ENCODE results near the gene AATF.

The AATF gene

GRCh38 chr17:37086948-37087347 is 138.2 kb downstream of the AATF start:
- no peak for DNase-seq

- no peak for DNase-seq
These were observed 138.9 kb downstream of the AATF start for GRCh38 chr17:37087683-37088082.

- no peak for DNase-seq
These were observed 139.7 kb downstream of the AATF start for GRCh38 chr17:37088459-37088858.

GRCh38 chr17:37088913-37089312 is 140.2 kb downstream of the AATF start:
- no peak for DNase-seq

GRCh38 chr17:37089956-37090355 is 141.2 kb downstream of the AATF start:
- DNase-seq: no peak

- DNase-seq: no peak
These were observed 142.2 kb downstream of the AATF start for GRCh38 chr17:37090941-37091340.

- no peak for DNase-seq
These were observed 143.3 kb downstream of the AATF start for GRCh38 chr17:37092071-37092470.

- DNase-seq: no peak
These were observed 143.9 kb downstream of the AATF start for GRCh38 chr17:37092701-37093100.

- no peak for DNase-seq
These were observed 145.6 kb downstream of the AATF start for GRCh38 chr17:37094391-37094790.

- DNase-seq: no peak
These were observed 147.3 kb downstream of the AATF start for GRCh38 chr17:37096071-37096470.

GRCh38 chr17:37097154-37097553 is 148.4 kb downstream of the AATF start:
- DNase-seq: no peak

- DNase-seq: no peak
These were observed 149.4 kb downstream of the AATF start for GRCh38 chr17:37098152-37098551.

GRCh38 chr17:37098910-37099664 is 150.3 kb downstream of the AATF start:
- DNase-seq: no peak

GRCh38 chr17:37100231-37100630 is 151.5 kb downstream of the AATF start:
- DNase-seq: no peak

GRCh38 chr17:37101306-37101705 is 152.6 kb downstream of the AATF start:
- DNase-seq: no peak

GRCh38 chr17:37103231-37103630 is 154.5 kb downstream of the AATF start:
- DNase-seq: no peak

GRCh38 chr17:37106049-37106448 is 157.3 kb downstream of the AATF start:
- DNase-seq: no peak

Measured in SW 1271 (cell line).